Activated naive CD4-positive, alpha-beta T cell treated with anti-CD3 and anti-CD28 coated beads, Interleukin-2, amount 50 U/mL, for 24 hours (primary cell): ENCODE results near the gene GATAD2A.

Source experiments
- H3K27ac Mint-ChIP-seq: one replicate; pipeline ENCODE4 v1.8.0; 2021; ENCODE audit warnings: mild to moderate bottlenecking, mixed read lengths
- H3K27me3 Mint-ChIP-seq: one replicate; pipeline ENCODE4 v1.8.0; 2021; ENCODE audit warnings: mixed read lengths
- H3K36me3 Mint-ChIP-seq: one replicate; pipeline ENCODE4 v1.8.0; 2021; ENCODE audit warnings: mixed read lengths
- H3K4me1 Mint-ChIP-seq: one replicate; pipeline ENCODE4 v1.8.0; 2021; ENCODE audit warnings: mixed read lengths
- H3K4me3 Mint-ChIP-seq: one replicate; pipeline ENCODE4 v1.8.0; 2021; ENCODE audit warnings: mild to moderate bottlenecking, mixed read lengths
- H3K9me3 Mint-ChIP-seq: one replicate; pipeline ENCODE4 v1.8.0; 2021; ENCODE audit warnings: mixed read lengths

The GATAD2A gene

GRCh38 chr19:19550972-19551852, 145.7 kb downstream of the GATAD2A start:
- Mint-ChIP-seq H3K4me1 (peaks cover 4% of the 10 kb centered on the region), H3K4me3 (no peak overlapping the region), H3K27me3 (no peaks in the 10 kb centered on the region), H3K9me3 (no peaks in the 10 kb centered on the region), H3K27ac (no peak overlapping the region), H3K36me3 (no peaks in the 10 kb centered on the region)

GRCh38 chr19:19551853-19552192, 146.3 kb downstream of the GATAD2A start:
- no peaks in the 10 kb centered on the region for H3K9me3 Mint-ChIP-seq
- H3K4me3 Mint-ChIP-seq = no peak overlapping the region
- no peaks in the 10 kb centered on the region for H3K36me3 Mint-ChIP-seq
- no peaks in the 10 kb centered on the region for H3K27me3 Mint-ChIP-seq
- H3K27ac Mint-ChIP-seq = no peak overlapping the region
- peaks cover 4% of the 10 kb centered on the region for H3K4me1 Mint-ChIP-seq

- H3K27me3 Mint-ChIP-seq = no peaks in the 10 kb centered on the region
- peaks cover 4% of the 10 kb centered on the region for H3K4me1 Mint-ChIP-seq
- H3K36me3 Mint-ChIP-seq = no peaks in the 10 kb centered on the region
- H3K9me3 Mint-ChIP-seq = no peaks in the 10 kb centered on the region
- no peak overlapping the region for H3K27ac Mint-ChIP-seq
- H3K4me3 Mint-ChIP-seq = no peak overlapping the region
These were observed 147.3 kb downstream of the GATAD2A start for GRCh38 chr19:19552798-19553197.

- H3K4me1 Mint-ChIP-seq = peaks cover 4% of the 10 kb centered on the region
- no peaks in the 10 kb centered on the region for H3K27me3 Mint-ChIP-seq
- no peak overlapping the region for H3K27ac Mint-ChIP-seq
- no peaks in the 10 kb centered on the region for H3K9me3 Mint-ChIP-seq
- no peak overlapping the region for H3K4me3 Mint-ChIP-seq
- H3K36me3 Mint-ChIP-seq = no peaks in the 10 kb centered on the region
These were observed 148.2 kb downstream of the GATAD2A start for GRCh38 chr19:19553670-19554069.

DNA sequence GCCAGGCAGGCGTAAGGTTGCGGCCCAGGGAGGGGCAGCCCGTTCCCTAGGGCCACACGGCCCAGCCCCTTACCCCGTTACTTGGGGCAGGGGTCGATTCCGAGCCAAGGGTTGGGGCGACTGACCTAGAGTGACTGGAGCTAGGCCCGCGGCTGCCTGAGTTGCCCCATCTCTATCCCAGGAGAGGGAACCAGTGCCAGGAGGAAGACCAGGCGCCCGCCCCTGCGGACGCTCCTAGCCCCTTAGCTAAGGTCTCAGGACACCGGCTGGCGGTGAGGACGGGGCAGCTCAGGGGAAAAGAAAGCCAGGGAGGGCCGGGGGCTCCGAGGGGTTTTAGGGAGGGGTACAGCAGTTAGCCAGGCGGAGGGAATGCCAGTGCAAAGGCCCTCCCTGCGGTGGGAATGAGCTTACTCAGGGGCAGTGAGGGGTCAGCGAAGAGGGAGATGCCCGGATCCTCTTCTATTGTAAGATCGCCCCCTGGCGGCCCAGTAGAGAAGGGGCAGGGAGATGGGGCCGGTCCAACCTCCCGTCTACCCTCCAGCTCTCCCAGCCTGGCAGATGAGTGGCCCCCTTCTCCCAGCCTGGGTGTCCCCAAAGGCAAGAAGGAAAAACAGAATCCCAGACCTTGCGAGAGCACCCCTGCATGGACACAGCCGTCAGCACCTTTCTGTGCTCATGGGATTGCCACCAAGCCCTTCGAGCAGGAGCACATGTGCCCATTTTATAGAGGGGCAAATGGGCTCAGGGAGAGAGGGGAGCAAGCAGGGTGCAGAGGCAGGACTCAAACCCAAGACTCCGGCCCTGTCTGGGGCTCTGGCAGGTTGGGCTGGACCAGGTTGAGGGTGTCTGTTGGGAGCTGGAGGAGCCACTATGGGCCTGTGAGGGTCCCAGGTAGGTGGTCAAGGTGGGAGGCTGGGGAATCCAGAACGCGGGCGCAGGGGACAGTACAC, 148.9 kb downstream of the GATAD2A start:
- no peaks in the 10 kb centered on the region for H3K27me3 Mint-ChIP-seq
- peaks cover 10% of the 10 kb centered on the region for H3K4me1 Mint-ChIP-seq
- H3K4me3 Mint-ChIP-seq = no peak overlapping the region
- no peaks in the 10 kb centered on the region for H3K9me3 Mint-ChIP-seq
- H3K27ac Mint-ChIP-seq = no peak overlapping the region
- no peaks in the 10 kb centered on the region for H3K36me3 Mint-ChIP-seq

GRCh38 chr19:19558055-19558454, 152.6 kb downstream of the GATAD2A start:
- Mint-ChIP-seq H3K36me3 (no peaks in the 10 kb centered on the region), H3K27ac (no peak overlapping the region), H3K9me3 (no peaks in the 10 kb centered on the region), H3K4me3 (no peak overlapping the region), H3K4me1 (peaks cover 23% of the 10 kb centered on the region), H3K27me3 (no peaks in the 10 kb centered on the region)
